Inferior parietal cortex (tissue), 1 donor: ENCODE measurements around the gene TBRG4.

Experiments used
- DNase-seq: peaks from one replicate; pipeline ENCODE4 v3.0.0-alpha.2; 2016; ENCODE audit errors: extremely low spot score

TBRG4 gene

DNA sequence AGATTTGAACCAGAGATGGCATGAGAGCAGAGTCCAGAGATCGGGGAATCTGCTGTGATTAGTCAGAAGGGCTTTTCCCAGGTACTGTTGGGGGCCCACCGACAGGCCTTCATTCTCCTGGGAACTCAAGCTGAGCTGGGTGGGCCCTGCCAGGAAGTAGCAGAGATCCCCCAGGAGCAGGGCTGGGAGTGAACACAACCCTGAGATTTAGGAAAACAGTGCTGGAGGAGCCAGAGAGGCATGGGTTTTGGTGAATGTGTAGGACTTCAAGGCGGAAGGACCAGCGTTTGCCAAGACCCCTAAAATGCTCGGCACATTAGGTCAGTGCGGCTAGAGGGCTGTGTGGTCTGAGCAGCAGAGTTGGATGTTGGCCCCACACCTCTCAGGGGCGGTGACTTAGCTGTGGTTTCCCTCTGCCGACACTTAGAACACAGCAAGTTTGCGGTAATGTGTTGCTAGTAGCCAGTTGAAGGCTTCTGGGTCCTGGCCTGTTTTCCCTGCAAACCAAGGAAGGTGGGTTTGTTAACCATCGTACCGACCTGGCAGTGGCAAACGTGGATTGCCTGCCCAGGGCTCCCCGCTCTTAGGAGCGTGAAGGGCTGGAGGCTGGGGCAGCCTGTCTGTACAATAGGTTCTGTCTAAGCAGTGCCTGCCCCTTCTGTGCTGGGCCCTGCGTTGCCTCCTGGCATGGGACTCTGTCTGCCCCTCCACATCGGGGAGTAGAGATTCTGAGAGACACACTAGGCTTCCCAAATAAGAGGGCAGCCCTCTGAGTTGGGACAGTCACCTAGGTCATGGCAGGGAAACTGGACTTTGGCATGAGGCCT, 36.8 kb downstream of the TBRG4 start:
- DNase-seq, result no peak

GRCh38 chr7:45073786-45074527, 37.5 kb downstream of the TBRG4 start:
- peak; percentile 33 for DNase-seq

DNA sequence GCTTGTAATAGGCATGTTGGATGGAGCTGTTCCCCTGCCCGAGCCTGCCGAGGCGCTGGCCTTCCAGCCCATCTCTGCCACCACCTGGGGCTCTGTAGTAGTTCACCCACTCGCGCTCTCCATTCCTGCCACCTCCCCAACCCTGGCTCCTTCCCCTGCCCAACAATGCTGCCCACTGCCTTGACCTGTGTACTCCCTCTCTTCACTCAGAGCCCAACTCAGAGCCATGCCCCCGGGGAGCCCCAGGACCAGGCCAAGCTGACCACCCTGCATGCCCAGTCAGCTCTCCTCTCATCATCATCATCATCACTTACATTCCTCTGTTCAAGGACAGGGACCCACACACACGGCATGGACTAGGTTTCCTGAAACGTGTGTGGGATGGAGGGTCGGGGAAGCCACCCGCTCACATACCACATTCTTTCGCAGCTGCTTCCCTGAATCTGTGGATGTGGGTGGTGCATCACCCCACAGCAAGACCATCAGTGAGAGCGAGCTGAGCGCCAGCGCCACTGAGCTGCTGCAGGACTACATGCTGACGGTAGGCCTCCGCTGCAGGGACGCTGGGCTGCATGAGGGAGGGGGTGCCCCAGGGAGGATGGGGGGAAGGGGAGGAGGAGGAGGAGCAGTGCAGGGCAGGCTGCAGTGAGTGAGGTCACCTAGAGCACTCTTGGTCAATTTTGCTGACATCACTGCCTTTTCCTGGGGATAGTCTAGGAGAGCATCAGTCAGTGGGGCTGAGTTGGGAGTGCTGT, 38.3 kb downstream of the TBRG4 start:
- no peak for DNase-seq

- DNase-seq, result no peak
These were observed 39.1 kb downstream of the TBRG4 start for GRCh38 chr7:45072131-45073030.

GRCh38 chr7:45071528-45071927, 40.0 kb downstream of the TBRG4 start:
- DNase-seq, result no peak

DNA sequence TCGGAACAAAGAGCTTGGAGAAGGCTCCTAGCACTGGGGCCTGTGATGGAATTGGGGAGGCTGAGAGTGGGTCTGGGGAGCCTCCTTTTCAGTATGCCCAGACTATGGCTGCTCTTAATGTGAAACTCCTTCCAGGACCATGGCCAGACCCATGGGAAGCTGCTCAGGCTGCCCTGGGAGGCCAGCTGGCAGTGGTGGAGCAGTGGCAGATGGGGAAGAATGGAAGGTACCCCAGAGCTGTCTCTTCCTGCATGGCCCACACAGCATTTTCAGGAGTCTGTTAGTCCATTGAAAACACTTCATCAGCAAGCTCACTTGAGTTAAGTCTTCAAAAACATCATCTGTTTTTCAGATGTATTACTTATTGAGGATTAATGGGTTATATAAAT, 41.2 kb downstream of the TBRG4 start:
- DNase-seq, result no peak

DNA sequence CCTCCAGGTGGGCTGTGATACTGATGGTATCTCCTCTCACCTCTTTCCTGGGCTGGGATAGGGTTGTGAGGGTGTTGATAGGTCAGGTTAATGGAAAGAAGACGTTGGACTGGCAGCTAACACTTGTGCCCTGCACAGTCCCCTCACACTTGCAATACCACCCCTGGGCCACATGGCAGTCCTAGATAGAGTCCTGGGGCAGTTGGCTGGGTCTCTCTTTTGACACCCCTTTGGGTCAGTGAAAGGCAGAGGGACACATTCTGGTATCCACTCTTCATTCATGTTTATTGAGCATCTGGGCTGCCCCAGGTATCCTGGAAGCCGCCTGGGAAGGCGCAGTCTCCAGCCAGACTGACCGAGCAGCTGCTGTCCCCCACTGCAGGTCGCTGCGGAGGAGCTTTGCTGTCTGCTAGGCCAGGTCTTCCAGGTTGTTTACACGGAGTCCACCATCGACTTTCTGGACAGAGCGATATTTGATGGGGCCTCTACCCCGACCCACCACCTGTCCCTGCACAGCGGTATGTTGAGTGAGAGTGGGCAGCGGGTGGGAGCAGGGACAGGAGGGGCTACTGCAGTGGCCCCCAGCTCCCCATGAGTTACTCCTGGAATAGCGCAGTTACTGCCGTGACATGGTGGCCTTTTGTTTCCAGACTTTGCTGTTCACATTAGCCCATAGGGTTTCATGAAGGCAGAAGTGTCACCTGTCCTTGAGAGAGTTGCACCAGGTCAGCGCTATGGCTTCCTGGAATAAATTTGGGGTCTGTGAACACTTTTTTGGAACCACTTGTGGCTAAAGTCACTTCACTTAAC, 41.8 kb downstream of the TBRG4 start:
- no peak for DNase-seq

DNA sequence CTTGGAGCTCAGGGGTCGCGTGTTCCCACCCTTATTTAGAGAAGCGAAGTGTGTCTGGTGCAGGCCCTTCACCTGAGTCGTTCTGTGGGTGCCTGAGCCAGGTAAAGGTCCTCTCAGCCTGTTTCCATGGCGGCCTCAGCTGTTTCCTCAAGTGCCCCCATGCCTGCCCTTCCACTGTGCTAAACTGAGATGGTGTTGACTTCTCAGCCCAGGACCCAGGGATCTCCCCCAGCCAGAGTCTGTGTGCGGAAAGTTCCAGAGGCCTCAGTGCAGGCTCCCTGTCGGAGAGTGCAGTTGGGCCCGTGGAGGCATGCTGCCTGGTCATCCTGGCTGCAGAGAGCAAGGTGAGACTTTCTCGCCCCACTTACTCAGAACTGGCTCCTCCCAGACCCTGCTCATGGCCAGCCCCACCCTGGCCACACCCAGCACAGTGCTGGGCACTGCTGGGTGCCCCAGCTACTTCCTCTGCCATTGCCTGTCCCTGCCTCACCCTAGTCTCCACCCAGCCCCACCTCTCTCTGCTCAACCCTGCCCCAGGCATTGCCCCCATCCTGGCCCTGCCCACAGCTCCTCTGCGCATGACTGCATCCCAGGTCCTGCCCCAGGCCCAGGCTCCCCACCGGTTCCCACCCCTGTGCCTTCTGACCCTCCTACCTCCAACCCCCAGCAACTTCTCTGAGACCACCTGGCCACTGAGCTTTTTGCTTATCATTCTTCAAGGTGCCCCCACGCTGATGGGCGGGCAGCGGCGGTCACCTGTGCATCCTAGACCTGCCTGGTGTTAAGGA, 43.1 kb downstream of the TBRG4 start:
- DNase-seq, result no peak

DNA sequence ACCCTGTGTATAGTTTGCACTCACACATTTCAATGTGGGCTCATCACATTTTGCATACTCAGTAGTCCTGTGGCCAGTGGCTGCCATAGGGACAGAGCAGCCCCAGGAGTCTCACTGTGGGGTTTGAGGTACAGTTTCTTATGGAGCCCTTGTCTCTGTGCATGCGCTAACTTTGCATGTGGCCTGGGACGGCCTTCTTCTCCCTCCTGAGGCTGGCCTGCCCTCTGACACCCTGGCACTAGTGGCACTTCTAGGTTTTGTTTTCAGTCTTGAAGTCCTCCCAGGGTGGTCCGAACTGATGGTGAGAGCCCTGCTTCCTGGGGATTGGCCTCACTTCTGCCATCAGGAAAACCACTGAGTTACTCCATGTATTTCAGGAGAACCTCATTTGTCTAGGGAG, 43.9 kb downstream of the TBRG4 start:
- no peak for DNase-seq

DNA sequence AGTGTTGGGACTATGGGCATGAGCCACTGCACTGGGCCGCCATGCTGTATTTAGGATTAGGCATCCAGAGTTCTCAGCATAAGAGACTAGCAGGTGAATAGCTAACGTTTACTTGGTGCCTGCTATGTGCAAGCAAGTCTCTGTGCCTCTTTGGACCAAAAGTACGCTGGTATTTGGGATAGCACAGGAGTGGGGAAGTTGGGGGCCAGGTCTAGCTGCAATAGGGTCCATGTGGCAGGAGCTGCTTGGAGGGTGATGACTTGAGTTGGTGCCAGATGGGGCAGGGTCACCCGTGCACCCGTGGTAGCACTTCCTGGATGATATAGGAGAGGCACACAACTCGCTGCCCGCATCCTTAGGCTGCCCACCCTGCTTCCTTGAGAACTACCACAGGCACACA, 45.1 kb downstream of the TBRG4 start:
- DNase-seq, result no peak

DNA sequence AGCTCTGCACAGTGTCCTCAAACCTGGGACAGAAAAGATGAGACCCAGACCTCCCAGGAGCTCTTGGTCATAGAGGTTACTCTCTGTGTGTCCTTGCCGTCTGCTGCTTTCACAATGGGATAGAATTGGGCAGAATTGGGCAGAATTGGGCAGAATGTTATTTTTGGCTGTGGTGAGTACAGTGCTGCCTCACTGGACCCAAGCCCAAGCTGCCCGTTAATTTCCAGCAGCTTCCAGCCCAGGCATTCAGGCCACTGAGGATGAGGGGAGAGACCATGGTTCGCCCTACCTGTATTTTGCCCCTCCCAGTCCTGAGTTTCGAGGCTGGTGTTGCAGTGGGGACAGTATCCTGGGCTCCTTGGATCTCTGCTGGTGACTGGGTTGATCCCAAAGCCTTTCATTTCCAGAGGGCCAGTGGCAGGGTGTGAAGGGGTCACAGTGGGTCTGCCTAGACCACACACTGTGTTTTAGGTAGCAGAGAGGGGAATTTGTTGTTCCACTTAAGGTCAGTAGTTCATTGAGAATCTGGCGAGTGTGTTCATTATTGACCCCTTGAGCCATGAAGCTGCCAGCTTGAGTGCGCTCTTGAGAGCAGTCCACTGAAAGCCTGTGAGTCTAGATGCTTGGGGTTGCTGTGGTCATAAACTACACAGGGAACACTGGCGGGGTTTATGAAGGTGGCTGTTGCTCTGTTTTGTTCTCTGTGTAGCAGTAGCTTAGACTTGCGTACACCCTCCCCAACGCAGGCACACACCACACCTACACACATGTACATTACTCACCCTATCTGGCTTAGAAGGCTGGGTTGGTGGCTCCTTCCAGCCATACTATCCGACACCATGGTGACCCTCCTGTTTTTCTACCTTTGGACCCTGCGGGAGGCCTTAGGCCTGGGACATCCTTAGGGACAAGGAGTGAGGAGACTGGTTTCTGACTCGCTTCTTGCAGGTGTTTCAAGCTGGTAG, 46.2 kb downstream of the TBRG4 start:
- no peak for DNase-seq

- DNase-seq, result no peak
These were observed 47.3 kb downstream of the TBRG4 start for GRCh38 chr7:45064047-45064725.

DNA sequence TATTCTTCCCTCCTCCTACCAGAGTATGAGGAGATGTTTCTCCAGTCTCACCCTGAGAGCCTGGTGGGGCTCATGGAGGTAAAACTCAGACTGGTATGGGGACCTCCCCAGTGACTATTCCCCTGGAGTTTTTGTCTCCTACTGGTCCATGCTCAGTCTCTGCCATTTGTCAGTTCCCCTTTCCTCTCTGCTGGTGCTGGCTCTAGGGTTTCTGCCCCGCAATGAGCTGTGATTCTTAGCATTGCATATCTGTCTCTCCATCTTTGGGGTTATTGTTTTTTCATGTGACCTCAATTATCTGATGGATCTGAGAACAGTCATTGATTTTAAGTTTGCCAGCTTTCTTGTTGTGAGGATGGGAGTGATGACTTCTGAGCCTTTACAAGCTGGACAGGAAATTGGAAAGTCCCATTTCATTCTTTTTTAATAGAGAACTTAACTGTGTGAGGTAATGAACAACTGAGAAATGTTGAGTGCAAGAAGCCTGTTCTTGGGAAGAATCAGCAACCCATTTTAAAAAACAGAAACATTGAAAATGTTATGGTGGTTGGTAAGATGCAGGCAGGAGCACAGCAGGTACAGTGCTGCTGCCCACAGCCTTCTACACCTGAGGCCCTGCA, 49.6 kb downstream of the TBRG4 start:
- DNase-seq, result no peak

DNA sequence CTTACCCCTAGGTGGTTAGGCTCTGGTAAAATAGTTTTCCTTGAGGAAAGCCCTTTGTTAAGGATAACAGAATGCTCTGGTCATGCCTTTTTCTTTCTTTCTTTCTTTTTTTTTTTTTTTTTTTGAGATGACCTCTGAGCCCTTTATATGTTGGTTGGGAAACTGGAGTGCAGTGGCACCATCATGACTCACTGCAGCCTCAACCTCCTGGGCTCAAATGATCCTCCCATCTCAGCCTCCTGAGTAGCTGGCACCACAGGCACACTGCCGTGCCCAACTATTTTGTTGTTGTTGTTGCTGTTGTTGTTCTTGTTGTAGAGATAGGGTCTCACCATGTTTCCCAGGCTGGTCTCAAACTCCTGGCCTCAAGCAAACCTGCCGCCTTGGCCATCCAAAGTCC, 50.1 kb downstream of the TBRG4 start:
- DNase-seq, result no peak

DNA sequence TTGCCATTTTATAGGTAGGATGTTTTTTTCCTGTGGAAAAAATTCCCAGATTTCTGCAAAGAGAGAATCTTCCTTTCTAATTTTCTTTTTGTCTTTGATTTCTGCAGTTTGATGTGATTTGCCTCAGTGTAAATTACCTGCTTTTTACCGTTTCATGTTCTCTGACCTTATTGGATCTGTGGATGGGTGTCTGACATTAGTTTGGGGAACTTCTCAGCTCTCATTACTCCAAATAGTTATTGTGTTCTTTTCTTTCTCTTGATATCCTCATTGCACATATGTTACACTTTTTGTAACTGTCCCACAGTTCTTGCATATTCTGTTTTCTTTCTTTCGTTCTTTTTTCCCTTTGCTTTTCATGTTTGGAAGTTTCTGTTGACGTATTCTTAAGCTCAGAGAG, 51.2 kb downstream of the TBRG4 start:
- no peak for DNase-seq

- DNase-seq, result no peak
These were observed 53.6 kb downstream of the TBRG4 start for GRCh38 chr7:45057878-45058277.

DNA sequence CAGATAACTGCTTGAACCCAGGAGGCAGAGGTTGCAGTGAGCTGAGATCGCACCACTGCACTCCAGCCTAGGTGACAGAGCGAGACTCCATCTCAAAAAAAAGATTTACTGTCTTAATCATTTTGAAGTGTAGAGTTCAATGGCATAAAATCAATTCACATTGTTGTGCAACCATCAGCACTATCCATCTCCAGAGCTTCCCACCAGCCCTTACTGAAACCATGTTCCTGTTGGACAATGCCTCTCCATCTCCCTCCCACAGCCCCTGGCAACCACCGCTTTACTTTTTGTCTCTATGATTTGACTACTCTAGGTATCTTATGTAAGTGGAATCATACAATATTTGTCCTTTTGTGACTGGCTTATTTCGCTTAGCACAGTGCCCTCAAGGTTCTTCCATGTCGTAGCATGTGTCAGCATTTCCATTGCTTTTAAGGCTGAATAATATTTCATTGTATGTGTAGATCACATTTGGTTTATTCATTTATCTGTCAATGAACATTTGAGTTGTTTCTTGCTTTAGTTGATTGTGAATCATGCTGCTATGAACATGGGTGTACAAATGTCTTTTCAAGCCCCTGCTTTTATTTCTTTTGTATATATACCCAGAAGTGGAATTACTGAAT, 55.8 kb downstream of the TBRG4 start:
- DNase-seq, result no peak
